Heart left ventricle (tissue), 16 donors: ENCODE results near the gene NRBF2. TPM values are rescaled to one million over a fixed set of nuclear protein-coding genes. Genes with fewer than 3 reads are reported as not detected.
A peak's percentile ranks its signal among the peaks of the same experiment; 100 is the strongest.
"Not testable (repeated sequence)": the region's sequence is repeated elsewhere in the genome, so short reads cannot be mapped to it uniquely, and the experiment has no call there.

Experiments
- ATAC-seq, 4 donors: fragments of 200-7000 bp; cut with Tn5 transposase; one replicate each; pipeline ENCODE4 v1.9.1; 2020 to 2022; ENCODE audit warnings: moderate library complexity in 4 of 4, mild to moderate bottlenecking in 3 of 4, moderate number of reproducible peaks in 1 of 4
- DNase-seq, 5 donors: peaks; one replicate each; pipeline ENCODE4 v3.0.0-alpha.2; 2020
- H3K27ac ChIP-seq, 12 donors: fragments of 200-600 bp; sonication (generic) in 4 of 12; one replicate each; pipeline versions ENCODE4 v1.5.0 to v1.8.0; 2016 to 2022; ENCODE audit warnings: mild to moderate bottlenecking in 2 of 12
- H3K27me3 ChIP-seq, 9 donors: fragments of 200-600 bp; sonication (generic) in 2 of 9; one replicate each; pipeline versions ENCODE4 v1.5.1 to v1.8.0; 2016 to 2022; ENCODE audit warnings: mild to moderate bottlenecking in 3 of 9
- H3K36me3 ChIP-seq, 9 donors: fragments of 200-600 bp; sonication (generic) in 2 of 9; one replicate each; pipeline versions ENCODE4 v1.5.0 to v1.8.0; 2018 to 2022; ENCODE audit warnings: mild to moderate bottlenecking in 2 of 9
- H3K4me1 ChIP-seq, 12 donors: fragments of 200-600 bp; sonication (generic) in 4 of 12; one replicate each; pipeline versions ENCODE4 v1.5.0 to v1.8.0; 2016 to 2022; ENCODE audit warnings: mild to moderate bottlenecking in 3 of 12
- H3K4me3 ChIP-seq, 12 donors: fragments of 200-600 bp; sonication (generic) in 4 of 12; one replicate each; pipeline versions ENCODE4 v1.5.0 to v1.8.0; 2017 to 2022; ENCODE audit warnings: mild to moderate bottlenecking in 9 of 12, moderate library complexity in 4 of 12
- H3K9me3 ChIP-seq, 12 donors: fragments of 200-600 bp; sonication (generic) in 4 of 12; one replicate each; pipeline versions ENCODE4 v1.5.0 to v1.8.0; 2016 to 2022; ENCODE audit warnings: mild to moderate bottlenecking in 1 of 12
- CTCF ChIP-seq, 12 donors: fragments of 200-600 bp; sonication (generic) in 4 of 12; IDR thresholded peaks; one replicate each; pipeline versions ENCODE4 v1.5.0 to v1.8.0; 2018 to 2022; ENCODE audit warnings: antibody characterized with exemption in 12 of 12, mild to moderate bottlenecking in 5 of 12
- POLR2A ChIP-seq, 2 donors: fragments of 450-650 bp; IDR thresholded peaks; one replicate each; pipeline ENCODE4 v1.6.1; 2017; ENCODE audit warnings: antibody characterized with exemption in 2 of 2, mild to moderate bottlenecking in 2 of 2, moderate library complexity in 2 of 2
- WGBS, 4 donors: extraction: QIAGEN DNeasy Blood & Tissue Kit in 2 of 4; methylation state at CpG; one replicate each; pipeline versions ENCODE4 v1.1.5 to v1.1.7; 2013 to 2018; 5-methylcytosine and 5-hydroxymethylcytosine counted together
- intact Hi-C, 10 donors: fragments of 100-400 bp; cut with DNase I; formaldehyde crosslinking; loops; one replicate each; pipeline versions ENCODE4 v1.11.1 to v1.14.2; 2022
- polyA plus RNA-seq, 2 donors: library from polyadenylated mRNA; stranded (reverse); fragments of 200-250 nt; gene quantifications; one replicate each; pipeline ENCODE4 v1.2.3, GENCODE V29; 2013
- total RNA-seq, 9 donors: library from RNA; depleted of rRNA in 2 of 9; stranded (reverse); fragments of >200 nt in 2 of 9; fragmentation: NEBNext Ultra II Directional in 3 of 9; extraction: Animal tissue kit (Norgen Biotek cat#: 25700) in 3 of 9; gene quantifications; one replicate each; pipeline versions ENCODE4 v1.1.0 to v1.2.4, GENCODE V29; 2016 to 2023
- donor health status: ischemic (EF 13 %, LVEDD 7.1; RV severe dilation, severe dysfunction).
- donor health status: healthy with polysubstance abuse.
- donor health status: DM: no; HTN: yes; CAD: no.
- donor health status: DM: no; HTN: no; CAD: no.
- donor health status: ischemic (EF 25% LVEDD 6.9; RV normal size, moderate dysfunction).
- donor health status: ischemic (EF 25% LVEDD 5.7; RV mildly dilated, moderate dysfunction).
- donor health status: healthy.
- donor health status: DM: yes; HTN: yes; CAD: no.
- donor health status: ischemic (EF 35%, LVEDD 5.7; RV mildly dilated, moderate dysfunction).
- donor health status: nonischemic (EF 11% LVEDD 7.7; RV severe dilation, severe dysfunction).
- donor health status: DM: yes; HTN: yes; CAD: no.
- donor health status: PGD.
- donor health status: ischemic (EF 29% LVEDD 5.4; RV normal size, mild dysfunction).
- donor health status: nonischemic (EF 23%, LVEDD 6.1; RV moderate dilation, normal function).

Gene NRBF2
- total and polyA plus RNA-seq, 11 donors, result 2.7 to 18.3 (median 10.7) TPM

GRCh38 chr10:63099734-63100133 lies 33.4 kb upstream of the NRBF2 start:
- DNase-seq (no peak), ATAC-seq (no peak)
- Histone ChIP-seq H3K4me1 (peaks cover 0 to 5% (median 0%) of the 10 kb centered on the region in 12 donors), H3K36me3 (no peaks in the 10 kb centered on the region), H3K4me3 (no peak overlapping the region), H3K9me3 (no peaks in the 10 kb centered on the region), H3K27me3 (no peaks in the 10 kb centered on the region), H3K27ac (no peak overlapping the region)
- TF ChIP-seq CTCF (IDR thresholded peaks at IDR 0.05) (no peak), POLR2A (IDR thresholded peaks at IDR 0.05) (no peak)
- intact Hi-C loops, result loop anchor here in 2 of 10 donors (10.0 kb wide), 1 partner anchor 55 kb away; no protein-coding TSS in a partner anchor

- H3K9me3 ChIP-seq, H3K27ac ChIP-seq, H3K27me3 ChIP-seq, H3K4me3 ChIP-seq, ATAC-seq, H3K36me3 ChIP-seq, DNase-seq: not testable (repeated sequence)
- H3K4me1 ChIP-seq, result peaks cover 0 to 12% (median 0%) of the 10 kb centered on the region in 12 donors
- 75 to 89% (median 88%) methylated on average over 10 of the region's 10 CpGs for WGBS, 4 donors
- intact Hi-C loops, result loop anchor here in 1 of 10 donors (10.0 kb wide), 1 partner anchor 54 kb away; no protein-coding TSS in a partner anchor
Observed at GRCh38 chr10:63101091-63101490, 32.0 kb upstream of the NRBF2 start.

- Histone ChIP-seq H3K27ac (peak overlapping the region in 1 of 12 donors; percentile 26), H3K4me1 (peaks cover 0 to 22% (median 5%) of the 10 kb centered on the region in 12 donors)
- H3K27me3 ChIP-seq, DNase-seq, H3K9me3 ChIP-seq, H3K4me3 ChIP-seq, ATAC-seq, H3K36me3 ChIP-seq: not testable (repeated sequence)
- intact Hi-C loops, result loop anchor here in 1 of 10 donors (10.0 kb wide), 1 partner anchor 52 kb away; no protein-coding TSS in a partner anchor
- WGBS, 4 donors, result 80 to 86% (median 84%) methylated on average over 7 of the region's 7 CpGs
Observed at GRCh38 chr10:63102279-63102883, 30.7 kb upstream of the NRBF2 start.

GRCh38 chr10:63103178-63103577 lies 29.9 kb upstream of the NRBF2 start:
- intact Hi-C loops, result loop anchor here in 1 of 10 donors (10.0 kb wide), 1 partner anchor 52 kb away; no protein-coding TSS in a partner anchor
- H3K36me3 ChIP-seq, H3K9me3 ChIP-seq, DNase-seq, H3K27me3 ChIP-seq, H3K4me3 ChIP-seq: not testable (repeated sequence)
- 55 to 76% (median 58%) methylated on average over 4 of the region's 4 CpGs for WGBS, 4 donors
- H3K4me1 ChIP-seq, result peaks cover 0 to 22% (median 6%) of the 10 kb centered on the region in 12 donors
- peak in 3 of 4 donors; percentile 41 to 58 (median 48) for ATAC-seq
- peak overlapping the region in 3 of 12 donors; percentile 26 to 63 (median 43) for H3K27ac ChIP-seq

- Histone ChIP-seq H3K4me3 (no peak overlapping the region), H3K36me3 (no peaks in the 10 kb centered on the region), H3K27ac (no peak overlapping the region), H3K9me3 (no peaks in the 10 kb centered on the region), H3K4me1 (peaks cover 0 to 22% (median 6%) of the 10 kb centered on the region in 12 donors), H3K27me3 (no peaks in the 10 kb centered on the region)
- intact Hi-C loops, result loop anchor here in 1 of 10 donors (10.0 kb wide), 1 partner anchor 51 kb away; no protein-coding TSS in a partner anchor
- no peak for ATAC-seq
- no peak for DNase-seq
- WGBS, 4 donors, result 66 to 77% (median 70%) methylated on average over 7 of the region's 7 CpGs
- TF ChIP-seq POLR2A (IDR thresholded peaks at IDR 0.05), result no peak
- no peak for TF ChIP-seq CTCF (IDR thresholded peaks at IDR 0.05)
Observed at GRCh38 chr10:63103971-63104409, 29.1 kb upstream of the NRBF2 start.
